Glomerular endothelial cell (primary cell): ENCODE measurements around the gene GLI3. TPM values are rescaled to one million over a fixed set of nuclear protein-coding genes. Genes with fewer than 3 reads are reported as not detected.

Source experiments
- DNase-seq: peaks from one replicate; pipeline ENCODE4 v3.0.0-alpha.2; 2011; ENCODE audit warnings: low read depth, low spot score; ENCODE audit errors: extremely low read depth
- total RNA-seq: library from RNA; depleted of rRNA; stranded (reverse); fragments of >200 nt; gene quantifications from 2 replicates; pipeline ENCODE4 v1.2.3, GENCODE V29; 2015

Gene GLI3
- total RNA-seq, 1 donor from 2014 or later, result 10.9 TPM

DNA sequence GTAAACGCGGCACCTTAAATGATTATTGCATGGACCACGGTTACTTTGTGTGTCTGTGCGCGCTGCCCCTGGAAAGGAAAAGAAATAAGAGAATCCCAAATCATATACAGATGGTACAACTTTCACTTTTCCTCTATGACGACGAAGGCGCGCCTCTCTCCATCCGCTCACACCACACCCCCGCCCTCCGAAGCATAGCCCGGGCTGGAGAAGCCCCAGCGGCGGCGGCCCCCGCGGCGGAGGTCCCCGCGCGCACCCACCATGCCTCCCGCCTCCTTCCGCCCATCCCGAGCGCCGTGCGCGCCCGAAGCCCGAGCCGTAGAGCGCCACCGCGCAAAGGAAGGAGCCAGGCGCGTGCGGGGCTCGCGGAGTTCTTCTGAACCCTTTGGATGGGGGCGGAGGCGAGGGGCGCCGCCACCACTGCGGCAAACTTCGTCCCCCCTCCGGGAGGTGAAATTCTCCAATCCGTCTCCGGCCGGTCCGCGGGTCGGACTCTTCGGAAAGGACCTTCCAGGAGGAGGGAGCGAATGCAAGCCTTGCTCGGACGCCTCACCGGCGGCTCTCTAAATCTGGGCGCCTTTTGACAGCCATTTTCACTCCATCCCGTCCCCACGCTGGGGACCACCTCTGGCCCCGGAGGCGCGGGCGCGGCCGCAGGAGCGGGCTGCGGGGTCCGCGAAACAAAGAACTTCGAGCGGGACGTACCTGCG is 588 bp downstream of the GLI3 start:
- no peak for DNase-seq

DNA sequence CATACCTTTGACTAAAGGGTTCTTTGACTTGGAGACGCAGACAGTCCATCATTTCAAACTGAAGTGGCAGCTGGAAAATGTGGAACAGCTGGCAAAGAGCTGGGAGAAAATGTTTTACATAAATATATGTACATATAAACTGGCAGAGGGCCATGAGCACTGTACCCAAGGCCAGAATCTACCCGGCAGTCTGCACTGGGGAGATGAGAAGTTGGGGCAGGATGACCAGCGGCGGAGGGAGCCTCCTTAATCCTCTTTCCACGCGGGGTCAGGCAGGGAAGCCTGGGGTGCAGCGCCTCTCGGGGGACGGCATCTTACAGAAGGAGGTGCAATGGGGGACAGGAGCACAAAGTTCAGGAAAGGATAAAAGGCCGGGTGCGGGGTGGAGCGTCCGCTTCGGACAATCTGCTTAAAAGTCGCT is 1.3 kb downstream of the GLI3 start:
- no peak for DNase-seq

DNA sequence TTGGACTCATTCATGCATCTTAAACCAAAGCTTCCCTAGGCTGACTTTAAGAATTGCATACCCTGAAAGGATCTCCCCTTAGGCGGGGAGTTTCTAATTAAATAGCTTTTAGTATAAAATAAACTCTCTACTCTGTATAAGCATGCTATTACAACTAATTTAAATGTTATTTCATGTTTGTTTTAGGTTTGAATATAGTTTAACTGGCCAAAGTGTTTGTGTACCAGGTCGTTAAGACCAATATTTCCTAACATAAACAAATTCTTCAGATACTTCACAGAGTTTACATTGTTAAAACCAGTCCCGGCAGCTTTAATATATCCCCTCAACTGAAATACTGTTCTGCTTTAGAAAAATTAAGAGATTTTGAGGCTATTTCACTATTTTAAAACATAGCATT is 2.3 kb downstream of the GLI3 start:
- no peak for DNase-seq

DNA sequence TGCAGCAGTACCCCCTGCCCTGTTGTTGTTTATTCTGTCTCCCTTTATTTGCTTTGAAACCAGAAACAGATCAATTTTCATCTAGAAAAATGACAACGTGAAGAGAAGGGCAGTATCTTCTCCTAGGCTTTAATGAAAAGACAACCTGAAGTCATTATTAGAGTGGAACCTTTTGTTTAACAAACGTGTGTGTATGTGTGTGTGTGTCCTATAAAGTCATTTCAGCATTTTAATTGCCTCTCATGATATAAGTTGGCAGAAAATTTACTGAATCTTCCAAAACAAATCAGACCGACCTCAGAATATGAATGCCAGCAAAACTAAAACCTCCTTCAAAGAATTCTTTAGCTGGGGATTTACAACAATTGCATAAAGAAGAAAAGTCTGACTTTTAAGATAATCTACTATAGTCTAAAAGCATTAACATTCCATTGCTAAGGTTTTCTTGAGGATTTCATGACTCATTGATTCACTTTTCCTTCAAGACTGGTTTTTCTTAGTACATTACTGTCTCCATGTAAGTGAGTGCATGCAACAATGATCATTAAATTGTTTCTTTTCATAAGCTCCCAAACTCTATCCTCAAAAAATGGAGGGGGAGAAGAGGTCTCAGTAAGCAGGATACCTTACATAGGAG is 3.2 kb downstream of the GLI3 start:
- no peak for DNase-seq

DNA sequence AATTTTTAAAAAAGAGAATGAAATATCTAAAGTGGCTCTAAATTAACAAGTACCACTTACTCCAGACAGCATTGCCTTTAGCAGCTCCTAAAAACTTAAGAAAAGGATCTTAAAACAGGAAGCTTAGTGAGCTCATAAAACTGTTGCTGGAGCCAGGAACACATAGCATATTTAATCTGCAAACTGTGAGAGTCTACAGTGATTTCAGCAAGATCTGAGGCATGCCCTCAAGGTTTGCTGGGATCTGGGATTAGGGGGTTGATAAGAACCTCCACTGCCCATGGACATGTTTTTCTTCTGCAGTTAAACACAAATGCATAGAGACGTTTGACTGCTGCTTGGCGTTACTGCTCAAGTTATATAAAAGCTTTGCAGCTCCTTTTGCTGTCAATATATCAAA is 3.8 kb downstream of the GLI3 start:
- DNase-seq, result no peak

DNA sequence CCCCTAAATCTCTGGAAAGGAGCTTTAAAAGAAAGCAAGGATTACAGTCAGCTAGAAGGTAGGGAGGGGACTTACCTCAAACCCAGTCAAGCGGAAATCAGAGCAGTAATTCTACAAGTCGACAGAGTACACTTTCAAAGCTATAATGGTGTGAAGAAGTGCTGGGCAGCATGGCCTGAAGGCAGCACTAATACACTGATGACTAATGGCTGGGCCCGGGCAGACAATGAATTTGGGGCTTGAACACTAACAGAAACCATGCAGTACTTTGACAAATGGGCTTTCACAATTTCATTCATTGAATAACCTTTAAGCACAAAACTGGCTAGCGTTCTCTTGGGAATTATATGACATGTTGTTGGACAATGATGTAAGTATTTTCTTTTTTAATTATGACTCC is 4.7 kb downstream of the GLI3 start:
- DNase-seq, result no peak

DNA sequence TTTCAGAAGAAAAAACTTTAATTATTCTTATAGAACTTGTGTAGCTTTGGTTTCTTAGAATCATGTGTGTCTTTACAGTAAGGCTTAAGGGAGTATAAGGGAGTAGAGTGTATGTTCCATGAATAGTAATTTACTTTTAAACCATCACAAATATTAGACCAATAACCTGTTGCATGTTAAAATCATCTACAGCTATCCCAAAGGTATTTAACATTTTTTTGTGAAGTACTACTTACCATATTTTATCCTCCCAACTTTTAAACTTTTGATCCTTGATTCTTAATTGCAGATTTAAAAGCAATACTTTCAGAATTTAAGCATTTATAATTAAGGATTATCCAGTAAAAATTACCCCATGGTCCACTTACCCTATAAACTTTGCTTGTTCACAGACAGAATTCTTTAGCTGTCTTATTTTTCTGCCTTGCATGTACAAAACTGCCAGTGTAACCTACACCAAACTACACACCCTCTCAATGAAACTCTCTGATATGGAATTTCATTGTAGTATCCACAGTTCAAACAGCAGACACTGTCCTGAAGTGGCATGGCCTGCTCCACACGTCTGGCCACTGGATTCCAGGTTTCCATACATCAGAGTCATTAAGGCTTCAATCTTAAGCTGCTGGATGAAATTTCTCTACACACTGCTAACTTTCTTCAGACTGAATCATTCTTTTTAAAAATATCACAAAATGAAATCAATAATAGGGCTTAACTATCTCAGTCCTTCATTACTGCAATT is 5.8 kb downstream of the GLI3 start:
- no peak for DNase-seq

DNA sequence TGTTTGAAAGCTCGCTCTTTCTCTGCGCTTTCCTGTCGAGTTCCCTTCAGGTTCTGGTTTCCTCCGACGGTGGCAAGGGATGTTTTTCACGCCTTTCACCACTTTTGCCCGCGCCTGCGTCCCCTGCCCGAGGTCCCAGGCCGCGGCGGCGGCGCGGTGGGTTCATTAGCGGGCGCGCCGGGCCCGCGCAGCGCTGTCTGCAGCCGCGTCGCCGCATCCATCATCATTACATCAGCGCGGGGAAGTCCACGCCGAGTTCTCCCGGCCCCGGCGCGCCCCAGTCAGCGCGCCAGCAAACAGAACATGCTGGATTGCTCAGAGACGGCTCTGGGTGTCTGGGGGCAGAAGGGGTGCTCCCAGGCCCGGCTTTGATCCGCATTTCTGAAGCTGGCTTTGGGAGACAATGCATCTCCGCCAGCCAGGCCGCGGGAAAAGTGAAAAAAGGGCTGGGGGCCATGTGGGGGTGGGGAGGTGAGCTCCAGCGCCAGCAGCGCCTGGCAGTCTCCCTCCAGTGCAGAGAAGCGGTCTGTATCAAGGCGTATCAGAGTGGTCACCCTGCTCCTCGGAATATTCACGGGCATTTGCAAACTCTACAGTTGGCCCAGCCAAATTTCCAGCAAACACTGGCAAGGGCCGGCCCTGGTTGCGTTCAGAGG is 8.9 kb downstream of the GLI3 start:
- DNase-seq, result no peak

DNA sequence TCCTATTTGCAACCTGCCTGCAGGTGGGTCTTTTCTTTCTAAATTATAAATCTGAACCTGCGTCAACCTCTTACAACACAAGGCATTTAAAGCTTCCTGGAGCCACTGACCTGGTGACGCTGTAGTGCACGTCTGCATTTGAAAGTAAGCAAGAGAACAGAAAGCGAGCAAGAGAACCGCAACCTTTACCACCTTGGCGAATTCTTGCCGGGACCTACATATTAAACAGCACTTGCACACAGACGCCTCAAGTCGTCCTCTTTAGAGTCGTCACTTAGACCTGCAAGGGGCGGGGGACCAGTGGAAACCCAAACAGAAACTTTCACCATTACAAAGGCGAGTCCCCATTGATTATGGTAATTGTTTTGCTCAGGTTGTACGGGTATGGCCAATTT is 9.5 kb downstream of the GLI3 start:
- no peak for DNase-seq

DNA sequence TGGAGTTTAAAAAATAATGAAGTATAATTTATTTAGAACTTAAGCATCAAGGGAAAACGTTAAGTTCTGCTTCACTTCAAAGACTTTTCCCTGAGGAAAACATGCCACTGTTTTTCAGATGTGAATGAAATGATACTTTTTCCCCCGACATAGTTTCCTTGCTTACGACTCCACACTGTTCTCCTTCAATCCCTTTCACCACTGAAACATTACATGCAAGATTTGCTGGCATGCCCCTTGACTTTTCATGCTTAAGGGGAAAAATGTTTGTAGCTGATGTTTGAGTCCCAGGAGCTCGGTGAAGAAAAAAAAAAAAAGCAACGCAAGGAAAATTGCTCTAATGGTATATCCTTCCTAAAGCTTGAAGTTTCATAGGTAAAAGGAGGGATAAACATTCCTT is 10.0 kb downstream of the GLI3 start:
- DNase-seq, result no peak

DNA sequence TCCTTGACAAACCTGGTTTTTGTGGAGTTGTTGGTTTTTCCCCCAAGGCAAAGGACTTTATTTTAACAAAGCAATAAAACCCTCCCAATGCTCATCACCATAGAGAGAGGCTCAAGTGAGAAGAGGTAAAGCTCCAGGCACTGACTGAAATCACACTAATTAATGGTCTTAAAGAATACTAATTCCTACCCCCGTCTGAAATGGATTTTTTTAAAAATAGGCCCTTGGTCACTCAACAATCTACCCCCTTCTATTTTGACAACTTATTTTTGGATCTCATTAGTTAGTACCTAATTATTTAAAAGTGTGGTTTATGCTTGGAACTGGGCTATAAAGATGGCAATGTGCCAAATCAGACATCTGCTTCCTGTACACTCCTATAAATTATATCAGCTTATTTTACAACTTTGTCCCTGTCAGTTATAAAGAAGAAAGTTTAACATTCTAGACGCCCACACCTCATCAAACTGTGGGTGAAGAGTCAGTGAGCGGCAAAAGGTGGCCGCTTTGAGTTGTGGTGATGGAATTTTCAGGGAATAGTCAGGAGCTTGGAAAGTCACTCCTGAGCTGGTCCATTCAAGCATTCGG is 10.6 kb downstream of the GLI3 start:
- no peak for DNase-seq

DNA sequence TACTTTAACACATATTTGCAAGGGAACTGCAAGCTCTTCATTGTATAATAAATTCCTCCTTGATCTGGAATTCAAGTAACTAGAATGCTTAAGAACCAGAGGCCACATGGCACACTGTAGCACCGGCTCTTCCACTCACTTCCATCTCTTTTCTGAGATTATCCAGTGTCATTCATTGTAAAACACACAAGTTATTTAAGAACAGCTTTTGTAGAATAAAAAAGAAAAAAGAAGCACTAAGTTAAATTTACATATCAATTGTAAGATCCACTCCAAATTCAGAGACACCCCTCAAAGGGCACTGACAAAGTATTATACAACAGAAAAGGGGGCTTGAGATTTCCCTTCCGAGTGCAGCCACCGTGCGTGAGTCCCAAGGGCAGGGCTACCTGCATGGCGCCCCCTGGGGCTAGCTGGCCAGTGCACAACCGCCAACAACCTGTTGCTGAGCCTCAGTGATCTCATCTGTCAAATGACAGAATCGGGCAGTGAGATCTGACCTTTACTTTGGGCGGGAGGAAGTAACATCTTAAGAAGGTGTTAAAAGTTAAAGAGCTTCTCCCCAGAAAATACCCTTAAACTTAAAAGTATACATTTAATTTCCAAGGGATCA is 12.5 kb downstream of the GLI3 start:
- DNase-seq, result no peak

DNA sequence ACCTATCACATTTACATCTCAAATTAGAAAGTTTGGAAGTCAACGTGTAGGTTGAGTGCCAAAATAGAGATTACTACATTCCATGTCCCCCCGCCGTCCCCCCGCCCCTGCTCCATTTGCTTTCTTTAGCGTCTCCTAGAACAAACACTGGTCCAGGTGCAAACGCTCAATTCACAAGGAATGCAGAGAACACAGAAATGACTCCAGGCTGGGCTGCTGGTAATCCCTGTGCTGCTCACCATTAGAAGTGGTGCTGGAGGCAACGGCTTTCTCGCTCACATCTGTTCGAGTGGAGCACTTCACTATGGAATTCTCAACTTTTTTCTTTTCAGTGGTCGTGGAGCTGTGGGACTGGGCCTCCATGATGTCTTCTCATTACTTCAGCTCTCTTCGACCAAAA is 14.1 kb downstream of the GLI3 start:
- no peak for DNase-seq

DNA sequence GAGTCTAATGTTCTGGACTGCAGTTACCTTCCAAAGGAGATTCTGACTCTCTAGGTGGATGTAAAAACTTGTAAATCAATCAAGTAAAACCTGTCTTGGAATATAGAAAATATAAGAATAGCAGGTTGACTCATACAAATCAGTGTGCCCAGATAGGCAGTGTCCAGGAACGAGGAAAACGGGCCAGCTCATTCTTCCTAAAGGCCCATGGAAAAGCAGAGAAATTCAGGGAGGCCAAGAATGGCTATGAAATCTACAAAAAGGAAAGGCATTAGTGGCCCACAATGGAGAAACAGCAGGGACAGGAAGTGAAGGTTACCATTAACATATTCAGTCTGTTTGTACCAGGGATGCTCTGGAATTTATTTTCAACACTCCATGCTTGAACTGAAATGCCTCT is 14.9 kb downstream of the GLI3 start:
- DNase-seq, result no peak

DNA sequence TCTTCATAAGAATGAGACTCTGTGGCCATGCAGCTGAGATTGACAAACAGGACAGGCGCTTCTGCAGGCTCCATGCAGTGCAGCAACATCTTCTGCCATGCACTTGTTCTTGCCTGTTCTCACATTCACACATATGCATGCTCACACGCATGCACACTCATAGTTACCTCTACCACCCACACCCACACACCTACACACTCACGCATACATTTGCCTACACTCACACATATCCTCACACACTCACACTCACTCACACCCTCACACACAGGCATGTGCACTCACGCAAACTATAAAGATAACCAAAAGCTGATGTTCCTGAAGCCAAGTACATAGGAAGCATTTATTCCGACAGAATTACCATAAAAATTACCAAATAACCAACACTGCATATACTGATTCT is 15.7 kb downstream of the GLI3 start:
- no peak for DNase-seq

DNA sequence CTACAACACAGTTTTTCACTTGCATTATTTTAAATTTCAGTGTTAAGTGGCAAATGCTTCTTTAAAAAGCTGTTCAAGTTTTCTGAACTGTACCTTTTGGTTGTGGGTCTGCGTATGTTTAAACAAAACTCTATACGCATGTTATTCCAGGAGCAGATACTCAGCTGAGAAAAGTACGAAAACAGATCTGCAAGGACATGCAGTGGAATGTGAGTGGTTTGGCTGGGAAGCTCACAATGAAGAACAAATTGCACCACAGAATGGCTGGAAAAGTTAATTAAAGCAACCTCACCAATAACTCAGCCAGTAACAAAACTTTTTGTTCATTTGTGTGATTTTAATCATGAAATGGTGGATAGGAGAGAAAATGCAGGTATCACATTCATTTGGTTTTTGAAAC is 17.6 kb downstream of the GLI3 start:
- DNase-seq, result no peak

DNA sequence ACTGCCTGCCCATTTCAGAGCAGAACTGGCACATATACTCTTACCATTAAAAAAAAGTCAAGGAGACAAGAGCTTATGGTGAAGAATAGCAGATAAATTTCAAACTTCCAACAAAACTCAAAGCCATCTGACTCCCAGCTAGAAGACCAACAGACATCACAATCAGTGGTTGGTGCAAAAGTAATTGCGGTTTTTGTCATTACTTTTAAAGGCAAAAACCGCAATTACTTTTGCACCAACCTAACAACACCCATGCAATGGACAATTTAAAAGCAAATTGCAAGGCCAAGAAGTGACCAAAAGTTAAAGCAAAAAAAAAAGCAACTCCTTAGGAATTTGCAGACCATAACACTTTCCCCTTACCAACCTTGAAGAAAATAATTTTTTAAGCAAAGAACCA is 18.8 kb downstream of the GLI3 start:
- DNase-seq, result no peak

DNA sequence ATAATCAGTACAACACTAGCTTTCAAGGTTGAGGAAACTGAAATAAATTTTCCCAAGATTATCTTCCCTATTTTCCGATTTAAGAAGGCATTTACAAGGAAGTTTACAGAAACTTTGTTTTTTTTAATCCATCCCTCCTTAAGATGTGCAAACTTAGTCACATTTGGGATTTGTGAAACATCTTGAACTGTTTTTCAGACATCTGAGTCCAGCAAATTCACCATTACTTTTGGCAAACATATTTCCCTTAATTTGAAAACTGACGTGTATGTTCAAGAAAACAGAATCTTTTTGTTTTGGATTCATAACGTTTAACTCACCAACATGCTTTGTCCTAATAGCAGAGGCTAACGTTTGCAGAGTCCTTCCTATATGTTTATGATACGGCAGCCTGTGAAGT is 19.5 kb downstream of the GLI3 start:
- no peak for DNase-seq

DNA sequence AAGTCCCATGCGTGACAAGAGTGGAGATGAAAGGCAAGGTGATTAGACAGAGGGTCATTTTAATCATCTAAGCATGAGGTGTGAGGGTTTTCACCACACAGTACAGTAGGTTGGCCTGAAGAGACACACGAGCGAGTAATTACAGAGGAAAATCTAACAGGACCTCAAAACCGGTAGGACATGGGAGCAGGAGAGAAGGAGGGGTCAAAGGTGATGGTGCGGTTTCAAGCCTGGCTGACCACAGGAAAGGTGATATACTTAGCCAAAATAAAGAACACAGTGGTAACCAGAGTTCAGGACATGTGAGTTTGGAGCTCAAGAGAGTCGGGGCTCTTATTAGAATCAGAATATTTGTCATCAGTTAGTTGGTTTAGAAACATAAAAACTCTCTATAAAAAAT is 20.0 kb downstream of the GLI3 start:
- DNase-seq, result no peak

DNA sequence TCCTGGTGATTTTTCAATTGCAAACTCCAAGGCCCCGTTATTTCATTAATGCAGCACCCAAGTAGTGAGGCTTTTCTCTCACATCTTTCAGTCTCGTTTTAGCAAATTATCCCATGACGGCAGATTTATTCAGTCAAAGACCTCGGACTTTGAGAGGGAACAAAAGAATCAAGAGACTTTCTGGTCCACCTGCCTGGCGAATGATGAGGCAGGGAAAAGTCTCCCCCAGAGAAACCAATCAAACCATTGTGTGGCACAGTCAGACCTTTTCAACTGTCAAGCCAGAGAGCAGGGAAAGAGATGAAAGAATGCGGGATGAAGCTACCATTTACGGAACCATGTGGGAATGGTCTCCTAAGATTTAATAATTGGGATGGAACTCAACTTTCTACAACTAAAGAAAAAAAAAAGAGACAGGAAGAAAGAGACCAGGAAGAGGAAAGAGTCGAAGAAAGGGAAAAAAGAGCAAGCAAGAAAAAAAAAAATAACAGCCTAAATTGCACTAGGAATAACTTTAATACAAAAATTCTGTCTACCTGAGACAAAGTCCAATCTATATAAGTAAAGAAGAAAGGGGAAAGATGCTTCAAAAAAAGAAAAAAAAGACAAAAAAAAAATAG is 22.8 kb downstream of the GLI3 start:
- no peak for DNase-seq
